ENCODE results near the gene HHLA2.

HHLA2 gene

DNA sequence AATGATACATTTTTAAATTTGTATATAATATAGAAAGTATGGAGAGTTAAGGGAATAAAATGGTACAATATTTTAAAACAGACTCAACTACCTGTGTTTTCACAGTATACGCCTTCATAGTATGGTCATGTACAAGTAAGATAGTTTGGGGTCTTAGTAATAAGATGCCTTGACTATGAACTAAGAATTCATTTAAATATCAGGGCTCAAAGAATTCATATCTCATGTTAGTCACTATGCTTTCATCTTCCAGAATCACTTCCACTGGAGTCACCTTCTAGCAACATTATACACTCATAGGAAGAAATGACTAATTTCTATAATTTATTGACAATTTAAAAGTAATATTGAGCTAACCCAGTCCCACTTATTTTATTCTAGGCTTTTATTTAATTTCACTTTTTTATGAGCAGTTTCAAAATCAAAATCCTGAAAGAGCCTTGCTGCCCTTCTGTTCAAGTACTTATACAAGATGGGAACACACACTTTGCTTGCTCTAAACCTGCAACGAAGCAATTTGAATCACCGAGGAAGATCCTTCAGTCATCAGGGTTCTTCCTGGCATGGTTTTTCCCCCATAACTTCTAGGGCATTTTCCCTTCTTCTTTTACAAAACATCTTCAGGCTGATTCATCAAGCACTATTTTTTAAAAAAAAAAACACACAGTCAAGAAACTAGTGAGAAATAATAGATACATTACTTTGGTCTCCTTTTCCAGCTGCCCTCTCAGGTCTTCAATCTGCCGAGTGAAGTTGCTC lies 119.9 kb downstream of the HHLA2 start:
- in situ Hi-C loops (cut with MboI; ENCODE audit: low sequenced_read_pairs), result no loop called here

DNA sequence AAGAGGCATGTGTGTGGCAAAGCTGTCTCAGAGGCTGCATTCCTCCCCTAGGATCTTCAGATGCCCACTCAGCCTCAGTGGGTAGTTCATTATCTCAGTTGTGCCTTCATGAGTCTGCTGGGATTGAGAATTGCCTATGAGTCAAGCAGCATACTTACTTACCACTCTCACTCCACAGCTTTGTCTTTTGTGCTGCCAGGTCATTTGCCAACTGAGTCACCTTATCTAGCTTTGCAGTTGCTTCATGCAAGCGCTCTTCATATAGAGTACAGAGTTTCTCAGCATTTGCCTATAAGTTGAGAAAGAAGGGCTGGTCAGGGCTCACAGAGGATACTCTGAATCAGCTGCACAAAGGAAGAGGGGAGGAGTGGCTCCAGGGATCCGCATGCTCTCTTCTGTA lies 124.6 kb downstream of the HHLA2 start:
- in situ Hi-C loops (cut with MboI; ENCODE audit: low sequenced_read_pairs), result no loop called here

All from hTERT RPE-1 (cell line).